GM12892 (cell line): ENCODE measurements around the gene PHKA1.

Source experiments
- POLR2A ChIP-seq: IDR thresholded peaks from 2 replicates; pipeline ENCODE4 v1.6.1; 2011; ENCODE audit warnings: low read depth, low read length, control low read depth
- POLR2AphosphoS5 ChIP-seq: IDR thresholded peaks from 2 replicates; pipeline ENCODE4 v1.6.1; 2011; ENCODE audit warnings: low read depth, low read length, control low read depth
- TAF1 ChIP-seq: IDR thresholded peaks from 2 replicates; pipeline ENCODE4 v1.6.1; 2011; ENCODE audit warnings: low read depth, mild to moderate bottlenecking, control low read depth, low read length, borderline replicate concordance

DNA sequence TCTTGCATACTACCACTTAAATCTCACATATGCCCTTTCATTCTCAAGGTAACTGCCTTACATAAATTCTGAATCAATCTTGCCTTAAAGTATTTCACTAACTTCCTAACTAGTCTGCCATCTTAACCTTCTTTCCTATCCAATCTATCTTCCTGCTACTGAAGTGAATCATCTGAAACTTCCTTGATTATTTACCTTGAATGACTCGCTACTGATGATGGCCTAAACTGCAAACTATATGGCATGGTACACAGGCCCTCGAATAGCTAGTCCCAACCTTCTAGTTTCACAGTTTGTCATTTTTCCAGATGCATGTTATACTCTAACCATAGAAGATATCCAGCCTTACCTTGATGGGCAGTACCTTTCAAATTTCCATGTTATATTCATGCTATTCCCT, 19.9 kb downstream of the PHKA1 start:
- no peak for TF ChIP-seq POLR2AphosphoS5
- no peak for TF ChIP-seq POLR2A
- TF ChIP-seq TAF1 = no peak
